Osteoblast (primary cell): Measurements from ENCODE around the gene MINDY3. TPM values are rescaled to one million over a fixed set of nuclear protein-coding genes. Genes with fewer than 3 reads are reported as not detected.

Source experiments
- DNase-seq: peaks from one replicate; pipeline ENCODE4 v3.0.0; 2011; ENCODE audit warnings: low spot score, mixed read lengths; ENCODE audit not compliant: insufficient read length; ENCODE audit errors: missing footprints
- H2AFZ ChIP-seq: 2 replicates; pipeline ENCODE4 v1.6.0; 2011; ENCODE audit warnings: mild to moderate bottlenecking, low read length
- H3K27ac ChIP-seq: 2 replicates; pipeline ENCODE4 v1.5.1; 2011; ENCODE audit warnings: mild to moderate bottlenecking, low read depth, low read length, moderate library complexity
- H3K27me3 ChIP-seq: 2 replicates; pipeline ENCODE4 v1.6.0; 2012; ENCODE audit warnings: mild to moderate bottlenecking, control low read depth, inconsistent platforms, low read length, moderate library complexity; ENCODE audit not compliant: insufficient read depth
- H3K36me3 ChIP-seq: 2 replicates; pipeline ENCODE4 v1.5.1; 2011; ENCODE audit warnings: mild to moderate bottlenecking, low read length, control low read depth, moderate library complexity; ENCODE audit not compliant: insufficient read depth
- H3K4me1 ChIP-seq: 2 replicates; pipeline ENCODE4 v1.5.1; 2011; ENCODE audit warnings: mild to moderate bottlenecking, low read length, control low read depth, moderate library complexity; ENCODE audit not compliant: insufficient read depth
- H3K4me2 ChIP-seq: 2 replicates; pipeline ENCODE4 v1.6.0; 2011; ENCODE audit warnings: mild to moderate bottlenecking, low read length; ENCODE audit not compliant: insufficient read depth
- H3K4me3 ChIP-seq: fragments of 200-600 bp; sonication (generic); 3 replicates; pipeline ENCODE4 v1.5.1; 2012; ENCODE audit warnings: mild to moderate bottlenecking, low read length, inconsistent platforms; ENCODE audit not compliant: insufficient read depth
- H3K79me2 ChIP-seq: 2 replicates; pipeline ENCODE4 v1.6.0; 2012; ENCODE audit warnings: mild to moderate bottlenecking, low read length, control low read depth, inconsistent platforms; ENCODE audit not compliant: insufficient read depth
- H3K9me3 ChIP-seq: 2 replicates; pipeline ENCODE4 v1.5.1; 2011; ENCODE audit warnings: low read depth, low read length, control low read depth
- H4K20me1 ChIP-seq: 2 replicates; pipeline ENCODE4 v1.6.0; 2012; ENCODE audit warnings: mild to moderate bottlenecking, low read length, control low read depth; ENCODE audit not compliant: insufficient read depth
- CTCF ChIP-seq: IDR thresholded peaks from 2 replicates; pipeline ENCODE4 v1.5.1; 2011; ENCODE audit warnings: mild to moderate bottlenecking, low read depth, low read length, moderate library complexity; ENCODE audit errors: extremely low read depth
- total RNA-seq: library from RNA; depleted of rRNA; stranded (reverse); fragments of >200 nt; gene quantifications from 2 replicates; pipeline ENCODE4 v1.2.3, GENCODE V29; 2012

MINDY3 gene
- total RNA-seq, 1 donor: 36.6 TPM

GRCh38 chr10:15844517-15844916, 15.8 kb downstream of the MINDY3 start:
- no peaks in the 10 kb centered on the region for H3K9me3 ChIP-seq
- H3K4me3 ChIP-seq: no peak overlapping the region
- no peaks in the 10 kb centered on the region for H3K27me3 ChIP-seq
- H4K20me1 ChIP-seq: peaks cover 6% of the 10 kb centered on the region
- no peak overlapping the region for H2AFZ ChIP-seq
- peaks cover 20% of the 10 kb centered on the region for H3K79me2 ChIP-seq
- no peaks in the 10 kb centered on the region for H3K36me3 ChIP-seq
- no peak for DNase-seq
- no peak for TF ChIP-seq CTCF
- H3K4me1 ChIP-seq: no peaks in the 10 kb centered on the region
- H3K27ac ChIP-seq: no peak overlapping the region
- no peak overlapping the region for H3K4me2 ChIP-seq

GRCh38 chr10:15843695-15844094, 16.6 kb downstream of the MINDY3 start:
- Histone ChIP-seq H3K4me2 (no peak overlapping the region), H3K4me1 (no peaks in the 10 kb centered on the region), H3K79me2 (peaks cover 11% of the 10 kb centered on the region), H3K27ac (no peak overlapping the region), H3K9me3 (no peaks in the 10 kb centered on the region), H3K27me3 (no peaks in the 10 kb centered on the region), H3K4me3 (no peak overlapping the region), H3K36me3 (no peaks in the 10 kb centered on the region), H4K20me1 (peaks cover 2% of the 10 kb centered on the region), H2AFZ (no peak overlapping the region)
- no peak for TF ChIP-seq CTCF
- no peak for DNase-seq

- Histone ChIP-seq H3K27ac (no peak overlapping the region), H4K20me1 (no peaks in the 10 kb centered on the region), H3K4me1 (no peaks in the 10 kb centered on the region), H3K79me2 (peaks cover 6% of the 10 kb centered on the region), H3K4me2 (no peak overlapping the region), H3K9me3 (no peaks in the 10 kb centered on the region), H3K4me3 (no peak overlapping the region), H3K27me3 (no peaks in the 10 kb centered on the region), H3K36me3 (no peaks in the 10 kb centered on the region), H2AFZ (no peak overlapping the region)
- DNase-seq: no peak
- TF ChIP-seq CTCF: no peak
These were observed 17.6 kb downstream of the MINDY3 start for GRCh38 chr10:15842556-15843169.

- Histone ChIP-seq H3K4me2 (no peak overlapping the region), H3K36me3 (no peaks in the 10 kb centered on the region), H3K9me3 (no peaks in the 10 kb centered on the region), H3K27me3 (no peaks in the 10 kb centered on the region), H3K4me3 (no peak overlapping the region), H3K27ac (no peak overlapping the region), H3K79me2 (peaks cover 2% of the 10 kb centered on the region), H2AFZ (no peak overlapping the region), H4K20me1 (no peaks in the 10 kb centered on the region), H3K4me1 (no peaks in the 10 kb centered on the region)
- TF ChIP-seq CTCF: no peak
- no peak for DNase-seq
These were observed 18.6 kb downstream of the MINDY3 start for GRCh38 chr10:15841696-15842095.
